Loucy (cell line): Measurements from ENCODE around the gene MILR1.
"Not testable (repeated sequence)": the region's sequence is repeated elsewhere in the genome, so short reads cannot be mapped to it uniquely, and the experiment has no call there.

ENCODE experiments used
- EZH2phosphoT487 ChIP-seq: fragments of 200-600 bp; IDR thresholded peaks from 2 replicates; pipeline ENCODE4 v1.6.1; 2018; ENCODE audit warnings: antibody characterized with exemption, mild to moderate bottlenecking, moderate library complexity, borderline replicate concordance
- TF ChIP-seq, protein P1 (sequence below): fragments of 200-600 bp; sonication (generic); conservative IDR thresholded peaks from 2 replicates; pipeline ENCODE4 v1.5.1; 2014; ENCODE audit warnings: mild to moderate bottlenecking, antibody characterized with exemption, low read length

DNA sequence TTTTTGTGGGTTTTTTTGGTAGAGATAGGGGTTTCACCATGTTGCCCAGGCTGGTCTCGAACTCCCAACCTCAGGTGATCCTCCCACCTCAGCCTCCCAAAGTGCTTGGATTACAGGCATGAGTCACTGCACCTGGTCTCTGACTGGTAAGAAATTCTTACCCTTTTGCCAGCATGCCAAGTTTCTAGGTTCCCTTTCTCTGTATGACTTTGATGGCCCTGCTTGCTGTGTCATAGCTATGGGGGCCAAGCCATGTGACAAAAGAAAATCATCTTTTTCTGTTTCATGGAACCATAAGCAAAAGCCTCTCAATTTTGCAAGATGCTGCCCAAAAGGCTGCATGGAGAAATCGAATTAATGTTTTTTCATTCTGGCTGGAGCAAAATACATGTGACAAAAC lies 18.9 kb upstream of the MILR1 start:
- TF ChIP-seq, protein P1, sequence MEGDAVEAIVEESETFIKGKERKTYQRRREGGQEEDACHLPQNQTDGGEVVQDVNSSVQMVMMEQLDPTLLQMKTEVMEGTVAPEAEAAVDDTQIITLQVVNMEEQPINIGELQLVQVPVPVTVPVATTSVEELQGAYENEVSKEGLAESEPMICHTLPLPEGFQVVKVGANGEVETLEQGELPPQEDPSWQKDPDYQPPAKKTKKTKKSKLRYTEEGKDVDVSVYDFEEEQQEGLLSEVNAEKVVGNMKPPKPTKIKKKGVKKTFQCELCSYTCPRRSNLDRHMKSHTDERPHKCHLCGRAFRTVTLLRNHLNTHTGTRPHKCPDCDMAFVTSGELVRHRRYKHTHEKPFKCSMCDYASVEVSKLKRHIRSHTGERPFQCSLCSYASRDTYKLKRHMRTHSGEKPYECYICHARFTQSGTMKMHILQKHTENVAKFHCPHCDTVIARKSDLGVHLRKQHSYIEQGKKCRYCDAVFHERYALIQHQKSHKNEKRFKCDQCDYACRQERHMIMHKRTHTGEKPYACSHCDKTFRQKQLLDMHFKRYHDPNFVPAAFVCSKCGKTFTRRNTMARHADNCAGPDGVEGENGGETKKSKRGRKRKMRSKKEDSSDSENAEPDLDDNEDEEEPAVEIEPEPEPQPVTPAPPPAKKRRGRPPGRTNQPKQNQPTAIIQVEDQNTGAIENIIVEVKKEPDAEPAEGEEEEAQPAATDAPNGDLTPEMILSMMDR = not testable (repeated sequence)
- TF ChIP-seq EZH2phosphoT487 = not testable (repeated sequence)
